Muscle of back (tissue), 11 donors: Measurements from ENCODE around the gene MELK. TPM values are rescaled to one million over a fixed set of nuclear protein-coding genes. Genes with fewer than 3 reads are reported as not detected.

ENCODE experiments used
- DNase-seq, 3 donors: peaks; one replicate each; pipeline versions ENCODE4 v3.0.0 to v3.0.0-alpha.2; 2013
- polyA plus RNA-seq, 10 donors: library from polyadenylated mRNA; unstranded; fragments of 120-200 nt; gene quantifications; one replicate each; pipeline ENCODE4 v1.2.1, GENCODE V29; 2013; ENCODE audit not compliant: insufficient read length in 10 of 10

Gene MELK
- polyA plus RNA-seq, 10 donors: 9.1 to 19.9 (median 11.3) TPM

DNA sequence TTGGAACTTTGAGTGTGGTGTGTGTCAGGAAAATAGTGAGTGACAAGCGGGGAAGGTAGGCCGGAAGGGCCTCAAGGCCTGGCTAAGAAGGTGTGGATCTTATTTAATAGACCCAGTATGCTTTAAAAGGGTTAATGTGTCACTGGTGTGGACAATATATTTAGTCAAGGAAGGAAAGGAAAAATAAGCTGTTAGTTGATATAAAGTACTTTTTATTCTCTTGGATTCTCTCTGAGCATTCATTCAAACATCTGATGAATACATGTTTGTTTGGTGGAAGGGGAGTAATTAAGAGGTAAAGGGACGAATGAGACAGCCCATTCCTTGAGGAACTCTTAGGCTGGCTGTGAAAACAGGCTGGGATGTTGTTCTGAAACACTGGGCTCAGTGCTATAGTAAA is 98.9 kb downstream of the MELK start:
- DNase-seq: no peak

DNA sequence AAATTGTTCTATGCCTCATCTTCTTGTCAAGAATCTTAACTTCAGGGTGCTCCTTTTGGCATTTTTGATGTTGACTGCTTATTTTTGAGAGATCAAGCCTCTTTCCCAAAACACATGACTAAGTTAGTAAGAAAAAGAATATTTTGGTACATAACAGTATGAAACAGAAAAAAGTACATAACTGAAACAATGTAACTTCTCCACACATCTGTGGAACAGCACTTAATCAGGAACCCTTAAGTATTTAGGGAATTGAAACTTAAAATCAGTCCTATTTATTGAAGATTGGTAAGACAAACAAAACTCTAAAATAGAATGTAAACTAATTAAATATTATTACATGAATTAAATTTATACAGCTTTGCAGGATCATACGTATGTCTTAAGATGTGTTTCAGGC is 103.4 kb downstream of the MELK start:
- DNase-seq: no peak

DNA sequence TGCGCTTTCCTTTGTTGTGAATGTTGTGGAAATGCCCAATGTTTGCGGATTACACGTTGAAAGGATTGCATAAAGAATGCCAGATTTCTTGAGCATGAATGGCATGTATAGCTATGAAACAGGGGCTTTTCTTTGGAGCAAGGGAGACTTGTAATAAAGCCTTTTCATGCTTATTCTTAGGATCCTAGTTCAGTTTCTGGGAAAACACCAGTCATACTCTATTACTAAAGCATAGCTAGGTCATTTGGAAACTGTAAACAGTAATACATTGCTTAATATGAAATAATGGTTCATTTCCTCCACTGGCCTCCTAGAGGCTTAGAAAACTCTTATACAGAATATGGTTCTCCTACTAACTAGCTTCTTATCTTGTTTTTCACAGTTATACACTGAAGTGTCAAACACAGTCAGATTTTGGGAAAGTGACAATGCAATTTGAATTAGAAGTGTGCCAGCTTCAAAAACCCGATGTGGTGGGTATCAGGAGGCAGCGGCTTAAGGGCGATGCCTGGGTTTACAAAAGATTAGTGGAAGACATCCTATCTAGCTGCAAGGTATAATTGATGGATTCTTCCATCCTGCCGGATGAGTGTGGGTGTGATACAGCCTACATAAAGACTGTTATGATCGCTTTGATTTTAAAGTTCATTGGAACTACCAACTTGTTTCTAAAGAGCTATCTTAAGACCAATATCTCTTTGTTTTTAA is 104.2 kb downstream of the MELK start:
- no peak for DNase-seq

DNA sequence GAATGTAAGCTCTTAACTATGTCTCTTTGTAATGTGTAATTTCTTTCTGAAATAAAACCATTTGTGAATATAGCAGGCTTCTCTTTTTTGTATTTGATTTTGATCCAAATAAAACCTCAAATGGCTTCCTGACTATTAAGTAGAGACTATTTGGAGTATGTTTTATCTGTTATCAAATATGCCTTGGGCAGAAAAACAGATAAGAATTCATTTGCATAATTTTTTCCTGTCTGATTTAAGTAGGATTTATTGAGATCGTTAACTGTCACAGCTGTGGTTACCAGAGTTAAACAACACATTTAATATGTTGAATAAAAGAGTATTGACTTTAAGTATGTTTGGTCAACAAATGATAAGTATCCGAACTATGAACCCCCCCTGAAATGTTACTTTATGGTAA is 104.9 kb downstream of the MELK start:
- DNase-seq: no peak

DNA sequence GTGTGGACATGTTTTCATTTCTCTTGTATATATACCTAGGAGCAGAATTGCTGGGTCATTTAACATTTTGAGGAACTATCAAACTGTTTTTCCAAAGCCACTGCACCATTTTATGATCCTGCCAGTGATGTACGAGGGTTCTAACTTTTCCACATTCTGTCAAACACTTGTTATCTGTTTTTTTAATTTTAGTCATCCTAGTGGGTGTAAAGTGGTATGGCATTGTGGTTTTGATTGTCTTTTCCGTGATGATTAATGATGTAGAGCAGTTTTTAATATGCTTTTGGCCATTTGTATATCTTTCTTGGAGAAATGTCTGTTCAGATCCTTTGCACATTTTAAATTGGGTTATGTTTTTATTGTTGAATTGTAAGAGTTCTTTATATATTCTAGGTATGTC is 107.0 kb downstream of the MELK start:
- no peak for DNase-seq

- no peak for DNase-seq
Measured at GRCh38 chr9:36686471-36686870, 113.8 kb downstream of the MELK start.

DNA sequence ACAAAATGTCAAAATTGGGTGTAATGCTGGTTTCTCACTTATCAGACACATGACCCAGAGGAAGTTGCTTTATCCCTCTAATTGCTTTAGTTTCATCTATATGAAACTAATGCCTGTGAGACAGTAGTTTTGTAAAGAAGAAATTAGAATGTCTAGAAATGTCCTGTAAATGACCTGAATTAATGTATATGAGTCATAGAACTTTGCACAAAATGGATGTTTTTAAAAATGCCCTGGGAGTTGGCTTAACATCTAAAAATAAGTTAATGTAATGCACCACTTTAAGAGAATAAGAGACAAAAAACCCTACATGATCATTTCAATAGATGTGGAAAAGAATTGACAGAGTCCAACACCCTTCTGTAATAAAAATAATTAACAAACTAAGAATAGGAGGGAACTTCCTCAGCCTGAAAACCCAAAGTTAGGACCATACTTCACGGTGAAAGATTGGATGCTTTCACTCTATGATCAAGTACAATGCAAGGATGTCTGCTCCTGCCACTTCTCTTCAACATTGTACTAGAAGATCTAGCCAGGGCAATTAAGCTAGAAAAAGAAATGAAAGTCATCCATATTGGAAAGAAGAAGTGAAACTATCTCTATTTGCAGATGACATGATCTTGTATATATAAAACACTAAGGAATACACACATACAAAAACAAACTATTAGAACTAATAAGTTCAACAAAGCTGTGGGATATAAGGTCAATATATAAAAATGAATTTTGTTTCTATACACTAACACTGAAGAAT is 117.9 kb downstream of the MELK start:
- DNase-seq: no peak

DNA sequence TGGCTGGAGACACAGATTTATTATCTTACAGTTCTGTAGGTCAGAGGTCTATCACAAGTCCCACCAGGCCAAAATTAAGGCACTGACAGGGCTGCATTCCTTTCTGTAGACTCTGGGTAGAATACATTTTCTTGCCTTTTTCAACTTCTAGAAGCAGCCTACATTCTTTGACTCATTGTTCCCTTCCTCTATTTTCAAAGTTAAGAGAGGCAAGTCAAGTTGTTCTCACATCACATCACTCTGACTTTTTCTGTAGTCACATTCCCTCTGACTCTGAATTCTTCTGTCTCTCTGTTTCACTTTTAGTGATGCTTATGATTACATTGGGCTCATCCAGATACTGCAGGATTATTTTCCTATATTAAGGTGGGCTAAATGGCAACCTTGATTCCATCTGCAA is 119.0 kb downstream of the MELK start:
- DNase-seq: no peak

DNA sequence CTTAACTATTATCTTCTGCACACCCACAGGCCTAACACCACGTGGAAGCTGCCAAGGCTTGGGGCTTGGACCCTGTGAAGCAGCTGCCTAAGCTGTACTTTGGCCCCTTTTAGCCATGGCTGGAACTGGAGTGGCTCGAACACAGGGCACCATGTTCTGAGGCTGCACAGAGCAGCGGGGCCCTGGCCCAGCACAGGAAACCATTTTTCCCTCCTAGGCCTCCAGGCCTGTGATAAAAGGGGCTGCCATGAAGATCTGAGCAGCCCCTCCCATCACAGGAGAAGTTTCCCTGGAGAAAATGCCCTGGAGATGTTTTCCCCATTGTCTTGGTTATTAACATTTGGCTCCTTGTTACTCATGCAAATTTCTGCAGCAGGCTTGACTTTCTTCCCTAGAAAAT is 126.3 kb downstream of the MELK start:
- no peak for DNase-seq

DNA sequence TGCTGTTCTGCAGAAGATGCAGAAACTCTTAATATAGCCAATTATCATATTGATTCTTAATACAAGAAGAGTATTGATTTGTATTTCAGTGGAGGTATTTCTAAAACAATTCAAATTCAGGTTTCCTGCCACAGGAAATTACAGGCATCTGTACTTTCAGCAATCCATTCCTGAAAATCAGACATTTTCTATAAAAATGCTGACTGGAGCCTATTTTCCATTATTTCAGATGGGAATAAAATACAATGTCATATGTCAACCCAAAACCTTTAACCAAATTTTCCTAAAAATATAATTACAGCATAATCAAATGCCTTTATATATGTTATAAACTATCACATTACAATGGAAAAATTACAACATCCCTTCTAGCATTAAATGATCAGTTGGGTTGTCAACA is 131.5 kb downstream of the MELK start:
- no peak for DNase-seq

GRCh38 chr9:36713515-36714490 is 141.1 kb downstream of the MELK start:
- no peak for DNase-seq

DNA sequence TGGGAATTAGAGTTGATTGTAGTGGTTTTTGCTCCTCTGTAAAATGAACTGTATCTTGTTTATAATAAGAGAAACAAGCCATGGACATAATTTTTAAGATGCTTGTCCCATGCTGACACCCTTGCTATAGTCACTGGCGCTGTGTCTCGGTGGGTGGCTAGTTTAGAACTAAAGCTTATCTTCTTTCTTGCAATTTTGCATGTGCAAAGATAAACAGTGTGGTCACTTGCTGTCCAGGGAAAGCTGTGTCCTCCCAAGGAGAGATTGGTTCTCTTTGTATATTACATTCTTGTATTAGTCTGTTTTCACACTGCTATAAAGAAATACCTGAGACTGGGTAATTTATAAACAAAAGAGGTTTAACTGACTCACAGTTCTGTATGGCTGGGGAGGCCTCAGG is 143.8 kb downstream of the MELK start:
- no peak for DNase-seq

GRCh38 chr9:36717276-36717675 is 144.6 kb downstream of the MELK start:
- no peak for DNase-seq

GRCh38 chr9:36718612-36719011 is 145.9 kb downstream of the MELK start:
- DNase-seq: no peak

GRCh38 chr9:36720043-36720442 is 147.3 kb downstream of the MELK start:
- DNase-seq: no peak

- no peak for DNase-seq
Measured at GRCh38 chr9:36721846-36722588, 149.3 kb downstream of the MELK start.

DNA sequence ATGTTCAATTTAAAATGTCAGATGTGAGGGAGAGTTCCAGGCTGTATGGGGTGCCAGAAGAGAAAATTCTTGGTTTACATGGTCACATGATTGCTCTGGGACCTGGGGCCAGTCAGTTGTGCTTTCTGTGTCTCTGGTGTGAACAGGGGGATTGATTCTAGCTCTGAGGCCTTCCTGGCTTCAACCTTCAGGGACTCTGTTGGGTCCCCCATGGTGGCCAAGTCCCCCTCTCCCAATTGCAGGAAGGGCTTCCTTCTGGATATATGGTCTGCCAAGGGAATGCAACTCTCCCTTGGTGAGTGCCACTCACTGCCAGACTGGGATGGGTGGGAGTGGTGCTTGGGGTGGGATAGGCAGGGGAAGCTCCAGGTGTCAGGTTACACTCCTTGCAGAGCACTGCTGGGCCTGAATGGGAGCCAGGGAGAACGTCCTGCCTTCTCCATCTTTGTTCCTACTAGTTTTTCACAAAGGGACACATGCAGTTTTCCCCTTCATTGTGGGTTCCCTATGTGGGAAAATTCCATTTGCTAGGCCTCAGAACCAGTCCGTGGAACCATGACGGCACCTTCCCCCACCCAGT is 153.2 kb downstream of the MELK start:
- DNase-seq: no peak
